GM18498 (cell line): ENCODE data around the gene MRPL53.
"Not testable (repeated sequence)": the region's sequence is repeated elsewhere in the genome, so short reads cannot be mapped to it uniquely, and the experiment has no call there.

Source experiments
- ATAC-seq: cut with Tn5 transposase; IDR thresholded peaks from one replicate; pipeline ENCODE4 v1.9.1; 2021; ENCODE audit warnings: mild to moderate bottlenecking, moderate library complexity; ENCODE audit not compliant: unreplicated experiment

Gene MRPL53

GRCh38 chr2:74502720-74503505 is 30.4 kb upstream of the MRPL53 start:
- ATAC-seq, result peak; percentile 45

- ATAC-seq, result no peak
Observed at GRCh38 chr2:74502147-74502719, 29.8 kb upstream of the MRPL53 start.

- no peak for ATAC-seq
Observed at GRCh38 chr2:74501335-74502071, 29.0 kb upstream of the MRPL53 start.

GRCh38 chr2:74500578-74500946 is 28.1 kb upstream of the MRPL53 start:
- ATAC-seq, result no peak

- ATAC-seq, result no peak
Observed at GRCh38 chr2:74499940-74500577, 27.6 kb upstream of the MRPL53 start.

GRCh38 chr2:74499267-74499939 is 26.9 kb upstream of the MRPL53 start, which contains the start of gene LBX2:
TSS of gene LBX2 (minus strand) at chr2:74499603. CDS start at chr2:74499537, 66 bp downstream.
- no peak for ATAC-seq

- ATAC-seq, result no peak
Observed at GRCh38 chr2:74498500-74499266, 26.2 kb upstream of the MRPL53 start.

GRCh38 chr2:74497777-74498499 is 25.5 kb upstream of the MRPL53 start:
- ATAC-seq, result no peak

- no peak for ATAC-seq
Observed at GRCh38 chr2:74496997-74497776, 24.7 kb upstream of the MRPL53 start.

GRCh38 chr2:74495440-74495839 is 23.0 kb upstream of the MRPL53 start:
- no peak for ATAC-seq

GRCh38 chr2:74493546-74493945 is 21.1 kb upstream of the MRPL53 start:
- ATAC-seq, result no peak

- no peak for ATAC-seq
Observed at GRCh38 chr2:74491648-74492544, 19.4 kb upstream of the MRPL53 start.

- ATAC-seq, result no peak
Observed at GRCh38 chr2:74489906-74490305, 17.4 kb upstream of the MRPL53 start.

- ATAC-seq, result no peak
Observed at GRCh38 chr2:74488643-74489481, 16.4 kb upstream of the MRPL53 start.

- no peak for ATAC-seq
Observed at GRCh38 chr2:74486141-74486540, 13.7 kb upstream of the MRPL53 start.

GRCh38 chr2:74483675-74484164 is 11.2 kb upstream of the MRPL53 start:
- ATAC-seq, result not testable (repeated sequence)
